Muscle of back (tissue), 11 donors: ENCODE results near the gene PDIA5. TPM values are rescaled to one million over a fixed set of nuclear protein-coding genes. Genes with fewer than 3 reads are reported as not detected.

Experiments
- DNase-seq, 3 donors: peaks; one replicate each; pipeline versions ENCODE4 v3.0.0 to v3.0.0-alpha.2; 2013
- polyA plus RNA-seq, 10 donors: library from polyadenylated mRNA; unstranded; fragments of 120-200 nt; gene quantifications; one replicate each; pipeline ENCODE4 v1.2.1, GENCODE V29; 2013; ENCODE audit not compliant: insufficient read length in 10 of 10

The PDIA5 gene
- polyA plus RNA-seq, 10 donors = 18.4 to 29.2 (median 25.1) TPM

- DNase-seq = peak in 1 of 3 donors; percentile 45
These were observed 3.7 kb downstream of the PDIA5 start for GRCh38 chr3:123070510-123070909.

GRCh38 chr3:123071146-123071545, 4.3 kb downstream of the PDIA5 start:
- no peak for DNase-seq

- DNase-seq = no peak
These were observed 4.8 kb downstream of the PDIA5 start for GRCh38 chr3:123071581-123071980.

GRCh38 chr3:123072152-123072551, 5.3 kb downstream of the PDIA5 start:
- DNase-seq = no peak

GRCh38 chr3:123072564-123072963, 5.7 kb downstream of the PDIA5 start:
- DNase-seq = no peak

GRCh38 chr3:123075359-123075758, 8.5 kb downstream of the PDIA5 start:
- DNase-seq = no peak

GRCh38 chr3:123076112-123076495, 9.3 kb downstream of the PDIA5 start:
- DNase-seq = no peak

- DNase-seq = peak in 1 of 3 donors; percentile 51
These were observed 9.9 kb downstream of the PDIA5 start for GRCh38 chr3:123076496-123077418.

GRCh38 chr3:123078101-123078500, 11.3 kb downstream of the PDIA5 start:
- DNase-seq = no peak

GRCh38 chr3:123080864-123081562, 14.2 kb downstream of the PDIA5 start:
- no peak for DNase-seq

GRCh38 chr3:123081718-123082369, 15.0 kb downstream of the PDIA5 start:
- peak in 1 of 3 donors; percentile 67 for DNase-seq

- peak in 1 of 3 donors; percentile 44 for DNase-seq
These were observed 15.7 kb downstream of the PDIA5 start for GRCh38 chr3:123082370-123083065.

GRCh38 chr3:123083383-123084124, 16.7 kb downstream of the PDIA5 start:
- DNase-seq = peak in 1 of 3 donors; percentile 60

GRCh38 chr3:123084192-123084591, 17.4 kb downstream of the PDIA5 start:
- peak in 1 of 3 donors; percentile 58 for DNase-seq

- DNase-seq = no peak
These were observed 18.0 kb downstream of the PDIA5 start for GRCh38 chr3:123084738-123085237.

- DNase-seq = peak in 1 of 3 donors; percentile 45
These were observed 18.6 kb downstream of the PDIA5 start for GRCh38 chr3:123085293-123085931.

GRCh38 chr3:123085932-123086627, 19.3 kb downstream of the PDIA5 start:
- peak in 1 of 3 donors; percentile 45 for DNase-seq

GRCh38 chr3:123088387-123088786, 21.6 kb downstream of the PDIA5 start:
- DNase-seq = no peak

GRCh38 chr3:123089611-123090331, 22.9 kb downstream of the PDIA5 start:
- peak in 1 of 3 donors; percentile 60 for DNase-seq
